Heart left ventricle (tissue), 16 donors: ENCODE measurements around the gene FANCG. TPM values are rescaled to one million over a fixed set of nuclear protein-coding genes. Genes with fewer than 3 reads are reported as not detected.

Source experiments
- ATAC-seq, 4 donors: fragments of 200-7000 bp; cut with Tn5 transposase; one replicate each; pipeline ENCODE4 v1.9.1; 2020 to 2022; ENCODE audit warnings: moderate library complexity in 4 of 4, mild to moderate bottlenecking in 3 of 4, moderate number of reproducible peaks in 1 of 4
- DNase-seq, 5 donors: peaks; one replicate each; pipeline ENCODE4 v3.0.0-alpha.2; 2020
- H3K27ac ChIP-seq, 12 donors: fragments of 200-600 bp; sonication (generic) in 4 of 12; one replicate each; pipeline versions ENCODE4 v1.5.0 to v1.8.0; 2016 to 2022; ENCODE audit warnings: mild to moderate bottlenecking in 2 of 12
- H3K27me3 ChIP-seq, 9 donors: fragments of 200-600 bp; sonication (generic) in 2 of 9; one replicate each; pipeline versions ENCODE4 v1.5.1 to v1.8.0; 2016 to 2022; ENCODE audit warnings: mild to moderate bottlenecking in 3 of 9
- H3K36me3 ChIP-seq, 9 donors: fragments of 200-600 bp; sonication (generic) in 2 of 9; one replicate each; pipeline versions ENCODE4 v1.5.0 to v1.8.0; 2018 to 2022; ENCODE audit warnings: mild to moderate bottlenecking in 2 of 9
- H3K4me1 ChIP-seq, 12 donors: fragments of 200-600 bp; sonication (generic) in 4 of 12; one replicate each; pipeline versions ENCODE4 v1.5.0 to v1.8.0; 2016 to 2022; ENCODE audit warnings: mild to moderate bottlenecking in 3 of 12
- H3K4me3 ChIP-seq, 12 donors: fragments of 200-600 bp; sonication (generic) in 4 of 12; one replicate each; pipeline versions ENCODE4 v1.5.0 to v1.8.0; 2017 to 2022; ENCODE audit warnings: mild to moderate bottlenecking in 9 of 12, moderate library complexity in 4 of 12
- H3K9me3 ChIP-seq, 12 donors: fragments of 200-600 bp; sonication (generic) in 4 of 12; one replicate each; pipeline versions ENCODE4 v1.5.0 to v1.8.0; 2016 to 2022; ENCODE audit warnings: mild to moderate bottlenecking in 1 of 12
- CTCF ChIP-seq, 12 donors: fragments of 200-600 bp; sonication (generic) in 4 of 12; IDR thresholded peaks; one replicate each; pipeline versions ENCODE4 v1.5.0 to v1.8.0; 2018 to 2022; ENCODE audit warnings: antibody characterized with exemption in 12 of 12, mild to moderate bottlenecking in 5 of 12
- POLR2A ChIP-seq, 2 donors: fragments of 450-650 bp; IDR thresholded peaks; one replicate each; pipeline ENCODE4 v1.6.1; 2017; ENCODE audit warnings: antibody characterized with exemption in 2 of 2, mild to moderate bottlenecking in 2 of 2, moderate library complexity in 2 of 2
- WGBS, 4 donors: extraction: QIAGEN DNeasy Blood & Tissue Kit in 2 of 4; methylation state at CpG; one replicate each; pipeline versions ENCODE4 v1.1.5 to v1.1.7; 2013 to 2018; 5-methylcytosine and 5-hydroxymethylcytosine counted together
- intact Hi-C, 10 donors: fragments of 100-400 bp; cut with DNase I; formaldehyde crosslinking; loops; one replicate each; pipeline versions ENCODE4 v1.11.1 to v1.14.2; 2022
- polyA plus RNA-seq, 2 donors: library from polyadenylated mRNA; stranded (reverse); fragments of 200-250 nt; gene quantifications; one replicate each; pipeline ENCODE4 v1.2.3, GENCODE V29; 2013
- total RNA-seq, 9 donors: library from RNA; depleted of rRNA in 2 of 9; stranded (reverse); fragments of >200 nt in 2 of 9; fragmentation: NEBNext Ultra II Directional in 3 of 9; extraction: Animal tissue kit (Norgen Biotek cat#: 25700) in 3 of 9; gene quantifications; one replicate each; pipeline versions ENCODE4 v1.1.0 to v1.2.4, GENCODE V29; 2016 to 2023
- donor health status: ischemic (EF 13 %, LVEDD 7.1; RV severe dilation, severe dysfunction).
- donor health status: healthy with polysubstance abuse.
- donor health status: DM: no; HTN: yes; CAD: no.
- donor health status: DM: no; HTN: no; CAD: no.
- donor health status: ischemic (EF 25% LVEDD 6.9; RV normal size, moderate dysfunction).
- donor health status: ischemic (EF 25% LVEDD 5.7; RV mildly dilated, moderate dysfunction).
- donor health status: healthy.
- donor health status: DM: yes; HTN: yes; CAD: no.
- donor health status: ischemic (EF 35%, LVEDD 5.7; RV mildly dilated, moderate dysfunction).
- donor health status: nonischemic (EF 11% LVEDD 7.7; RV severe dilation, severe dysfunction).
- donor health status: DM: yes; HTN: yes; CAD: no.
- donor health status: PGD.
- donor health status: ischemic (EF 29% LVEDD 5.4; RV normal size, mild dysfunction).
- donor health status: nonischemic (EF 23%, LVEDD 6.1; RV moderate dilation, normal function).

Gene FANCG
- total and polyA plus RNA-seq, 11 donors, result 0.71 to 11.8 (median 2.9) TPM

- Histone ChIP-seq H3K36me3 (peaks cover 0 to 78% (median 40%) of the 10 kb centered on the region in 9 donors), H3K27ac (no peak overlapping the region), H3K27me3 (no peaks in the 10 kb centered on the region), H3K9me3 (no peaks in the 10 kb centered on the region), H3K4me1 (no peaks in the 10 kb centered on the region), H3K4me3 (no peak overlapping the region)
- TF ChIP-seq POLR2A (IDR thresholded peaks at IDR 0.05) (no peak), CTCF (IDR thresholded peaks at IDR 0.05) (no peak)
- DNase-seq (no peak), ATAC-seq (peak in 2 of 4 donors; percentile 17 to 20)
- WGBS, 4 donors, result 80 to 89% (median 86%) methylated on average over 3 of the region's 3 CpGs
- intact Hi-C loops, result no loop called here
Measured at GRCh38 chr9:35042081-35042604, 37.6 kb downstream of the FANCG start.

- H3K4me1 ChIP-seq, result peaks cover 0 to 10% (median 3%) of the 10 kb centered on the region in 12 donors
- peak in 3 of 4 donors; percentile 76 to 81 (median 78) for ATAC-seq
- intact Hi-C loops, result no loop called here
- H3K36me3 ChIP-seq, result peaks cover 0 to 57% (median 11%) of the 10 kb centered on the region in 9 donors
- H3K27me3 ChIP-seq, result no peaks in the 10 kb centered on the region
- peak; percentile 59 to 85 (median 70) for DNase-seq
- peak overlapping the region in 11 of 12 donors; percentile 1 to 53 (median 43) for H3K4me3 ChIP-seq
- no peaks in the 10 kb centered on the region for H3K9me3 ChIP-seq
- 40 to 55% (median 48%) methylated on average over 40 to 48 of the region's 48 CpGs for WGBS, 4 donors
- TF ChIP-seq POLR2A (IDR thresholded peaks at IDR 0.05) (no peak), CTCF (IDR thresholded peaks at IDR 0.05) (no peak)
- peak overlapping the region in 5 of 12 donors; percentile 1 to 33 (median 28) for H3K27ac ChIP-seq
Measured at GRCh38 chr9:35035851-35036701, 43.7 kb downstream of the FANCG start.

- no peak overlapping the region for H3K27ac ChIP-seq
- H3K4me1 ChIP-seq, result peaks cover 0 to 14% (median 3%) of the 10 kb centered on the region in 12 donors
- intact Hi-C loops, result no loop called here
- no peak for DNase-seq
- 89 to 94% (median 92%) methylated on average over 2 of the region's 2 CpGs for WGBS, 4 donors
- no peaks in the 10 kb centered on the region for H3K27me3 ChIP-seq
- no peak for ATAC-seq
- H3K36me3 ChIP-seq, result peaks cover 0 to 41% (median 15%) of the 10 kb centered on the region in 9 donors
- no peak for TF ChIP-seq POLR2A (IDR thresholded peaks at IDR 0.05)
- no peak for TF ChIP-seq CTCF (IDR thresholded peaks at IDR 0.05)
- H3K4me3 ChIP-seq, result no peak overlapping the region
- no peaks in the 10 kb centered on the region for H3K9me3 ChIP-seq
Measured at GRCh38 chr9:35033101-35033500, 46.6 kb downstream of the FANCG start.

- no peak overlapping the region for H3K4me3 ChIP-seq
- peaks cover 0 to 38% (median 12%) of the 10 kb centered on the region in 9 donors for H3K36me3 ChIP-seq
- H3K27ac ChIP-seq, result no peak overlapping the region
- no peaks in the 10 kb centered on the region for H3K9me3 ChIP-seq
- DNase-seq (peak in 1 of 5 donors; percentile 39), ATAC-seq (peak in 2 of 4 donors; percentile 13 to 33)
- H3K27me3 ChIP-seq, result no peaks in the 10 kb centered on the region
- TF ChIP-seq POLR2A (IDR thresholded peaks at IDR 0.05) (no peak), CTCF (IDR thresholded peaks at IDR 0.05) (no peak)
- 71 to 79% (median 78%) methylated on average over 2 of the region's 2 CpGs for WGBS, 4 donors
- H3K4me1 ChIP-seq, result peaks cover 0 to 16% (median 8%) of the 10 kb centered on the region in 12 donors
- intact Hi-C loops, result no loop called here
Measured at GRCh38 chr9:35029852-35030251, 49.9 kb downstream of the FANCG start.
